ENCODE measurements around the gene C4orf36.
A peak's percentile ranks its signal among the peaks of the same experiment; 100 is the strongest.
"Not testable (repeated sequence)": the region's sequence is repeated elsewhere in the genome, so short reads cannot be mapped to it uniquely, and the experiment has no call there.

C4orf36 gene

GRCh38 chr4:86893136-86893535, 914 bp upstream of the C4orf36 start:
- TF ChIP-seq, protein P1, sequence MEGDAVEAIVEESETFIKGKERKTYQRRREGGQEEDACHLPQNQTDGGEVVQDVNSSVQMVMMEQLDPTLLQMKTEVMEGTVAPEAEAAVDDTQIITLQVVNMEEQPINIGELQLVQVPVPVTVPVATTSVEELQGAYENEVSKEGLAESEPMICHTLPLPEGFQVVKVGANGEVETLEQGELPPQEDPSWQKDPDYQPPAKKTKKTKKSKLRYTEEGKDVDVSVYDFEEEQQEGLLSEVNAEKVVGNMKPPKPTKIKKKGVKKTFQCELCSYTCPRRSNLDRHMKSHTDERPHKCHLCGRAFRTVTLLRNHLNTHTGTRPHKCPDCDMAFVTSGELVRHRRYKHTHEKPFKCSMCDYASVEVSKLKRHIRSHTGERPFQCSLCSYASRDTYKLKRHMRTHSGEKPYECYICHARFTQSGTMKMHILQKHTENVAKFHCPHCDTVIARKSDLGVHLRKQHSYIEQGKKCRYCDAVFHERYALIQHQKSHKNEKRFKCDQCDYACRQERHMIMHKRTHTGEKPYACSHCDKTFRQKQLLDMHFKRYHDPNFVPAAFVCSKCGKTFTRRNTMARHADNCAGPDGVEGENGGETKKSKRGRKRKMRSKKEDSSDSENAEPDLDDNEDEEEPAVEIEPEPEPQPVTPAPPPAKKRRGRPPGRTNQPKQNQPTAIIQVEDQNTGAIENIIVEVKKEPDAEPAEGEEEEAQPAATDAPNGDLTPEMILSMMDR (IDR thresholded peaks at IDR 0.05; ENCODE audit: insufficient read depth, low read length, missing control alignments) = no peak
- ChIA-PET CTCF (interaction anchor here (0.7 to 5.7 kb wide), 5 partner anchors 11 to 396 kb away, joined by 3 to 117 read pairs (median 4); no protein-coding TSS in a partner anchor), POLR2A (interaction anchor here (0.8 kb wide), 1 partner anchor 299 kb away, joined by 3 read pairs; the partner anchor contains the start of gene PTPN13)
- no peak overlapping the region for H3K4me3 ChIP-seq (ENCODE audit: low read depth, low read length)
- DNase-seq (ENCODE audit: low read depth, low spot score) = no peak

- DNase-seq (ENCODE audit: low read depth, low spot score) = no peak
- TF ChIP-seq, protein P1 (IDR thresholded peaks at IDR 0.05; ENCODE audit: insufficient read depth, low read length, missing control alignments) = no peak
- CTCF ChIA-PET = interaction anchor here (0.7 to 5.7 kb wide), 5 partner anchors 11 to 395 kb away, joined by 3 to 117 read pairs (median 4); no protein-coding TSS in a partner anchor
- POLR2A ChIA-PET = interaction anchor here (0.8 kb wide), 1 partner anchor 299 kb away, joined by 3 read pairs; the partner anchor contains the start of gene PTPN13
- H3K4me3 ChIP-seq (ENCODE audit: low read depth, low read length) = peak overlapping the region; percentile 68
These were observed 376 bp upstream of the C4orf36 start for GRCh38 chr4:86892636-86892960.

GRCh38 chr4:86890790-86891189, 1.4 kb downstream of the C4orf36 start:
- H3K4me3 ChIP-seq (ENCODE audit: low read depth, low read length) = no peak overlapping the region
- CTCF ChIA-PET = interaction anchor here (5.7 kb wide), 1 partner anchor 393 kb away, joined by 117 read pairs; no protein-coding TSS in a partner anchor
- POLR2A ChIA-PET = no interaction called here

GRCh38 chr4:86879641-86880040, 12.6 kb downstream of the C4orf36 start:
- TF ChIP-seq, protein P1 (IDR thresholded peaks at IDR 0.05; ENCODE audit: insufficient read depth, low read length, missing control alignments) = no peak
- ChIA-PET POLR2A (no interaction called here), CTCF (interaction anchor here (1.1 kb wide), 1 partner anchor 358 kb away, joined by 3 read pairs; no protein-coding TSS in a partner anchor)
- H3K4me3 ChIP-seq (ENCODE audit: low read depth, low read length) = no peak overlapping the region
- no peak for DNase-seq (ENCODE audit: low read depth, low spot score)

More at GRCh38 chr4:86890790-86891189, 1.4 kb downstream of the C4orf36 start:
- no peak for DNase-seq (ENCODE audit: low read depth, low spot score)
- TF ChIP-seq, protein P1 (IDR thresholded peaks at IDR 0.05; ENCODE audit: insufficient read depth, low read length, missing control alignments) = no peak

GRCh38 chr4:86878640-86879039, 13.6 kb downstream of the C4orf36 start:
- TF ChIP-seq, protein P1 (IDR thresholded peaks at IDR 0.05; ENCODE audit: insufficient read depth, low read length, missing control alignments) = no peak
- POLR2A ChIA-PET = no interaction called here
- H3K4me3 ChIP-seq (ENCODE audit: low read depth, low read length) = no peak overlapping the region
- no peak for DNase-seq (ENCODE audit: low read depth, low spot score)
- CTCF ChIA-PET = interaction anchor here (1.1 kb wide), 1 partner anchor 357 kb away, joined by 3 read pairs; no protein-coding TSS in a partner anchor

DNA sequence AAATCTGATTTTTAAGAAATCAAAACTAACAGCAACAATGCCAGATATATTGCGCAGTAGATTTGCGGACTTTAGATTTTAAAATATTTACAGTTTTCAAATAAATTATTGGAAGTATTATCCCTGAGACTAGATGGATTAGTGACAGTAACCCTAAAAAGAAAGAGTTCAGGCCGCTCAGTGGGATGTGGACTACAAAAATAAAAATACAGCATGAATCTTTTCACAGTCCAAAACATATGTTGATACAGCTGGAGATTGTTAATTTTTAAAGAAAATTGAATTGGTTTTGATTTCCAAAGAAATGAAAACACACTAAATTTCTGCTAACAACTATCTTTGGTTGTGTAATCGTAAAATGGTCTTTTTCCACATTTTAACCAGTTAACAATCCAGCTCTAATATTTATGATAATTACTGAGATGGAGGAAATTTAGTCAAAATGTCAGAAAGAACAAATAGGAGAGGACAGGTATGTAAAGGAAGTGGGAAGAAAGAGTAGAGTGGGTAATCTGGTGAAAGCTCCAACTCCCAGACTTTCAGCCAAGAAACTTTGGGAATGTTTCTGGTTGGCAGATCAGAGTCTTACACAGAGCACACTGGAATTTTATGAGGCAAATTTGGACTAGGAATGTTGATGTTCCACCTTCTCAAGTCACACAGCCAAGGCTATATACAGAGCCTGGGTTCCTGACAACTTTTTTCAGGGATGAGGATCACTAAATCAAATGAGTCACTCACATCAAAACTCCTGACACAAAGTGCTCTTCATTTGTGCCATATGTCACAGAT, 15.1 kb downstream of the C4orf36 start:
- DNase-seq (ENCODE audit: low read depth, low spot score) = no peak
- TF ChIP-seq, protein P1 (IDR thresholded peaks at IDR 0.05; ENCODE audit: insufficient read depth, low read length, missing control alignments) = no peak
- POLR2A ChIA-PET = no interaction called here
- H3K4me3 ChIP-seq (ENCODE audit: low read depth, low read length) = no peak overlapping the region
- CTCF ChIA-PET = interaction anchor here (0.9 kb wide), 1 partner anchor 378 kb away, joined by 3 read pairs; no protein-coding TSS in a partner anchor

GRCh38 chr4:86875436-86875835, 16.8 kb downstream of the C4orf36 start:
- H3K4me3 ChIP-seq (ENCODE audit: low read depth, low read length); POLR2A ChIA-PET; DNase-seq (ENCODE audit: low read depth, low spot score); CTCF ChIA-PET: not testable (repeated sequence)

Measured in AG04449 (cell line).